Ectodermal cell (in vitro differentiated cells): ENCODE results near the gene ZKSCAN1.
"Not testable (repeated sequence)": the region's sequence is repeated elsewhere in the genome, so short reads cannot be mapped to it uniquely, and the experiment has no call there.

Experiments
- H3K27ac ChIP-seq: 2 replicates; pipeline ENCODE4 v1.7.0; 2013; ENCODE audit warnings: mild to moderate bottlenecking, low read depth, low read length; ENCODE audit not compliant: insufficient read depth, poor library complexity, severe bottlenecking
- H3K27me3 ChIP-seq: 2 replicates; pipeline ENCODE4 v1.7.0; 2013; ENCODE audit warnings: mild to moderate bottlenecking, low read length; ENCODE audit not compliant: insufficient read depth, control insufficient read depth, poor library complexity, severe bottlenecking
- H3K36me3 ChIP-seq: one replicate; pipeline ENCODE4 v1.7.0; 2013; ENCODE audit warnings: low read length; ENCODE audit not compliant: control insufficient read depth, insufficient read depth
- H3K4me1 ChIP-seq: one replicate; pipeline ENCODE4 v1.7.0; 2013; ENCODE audit warnings: low read length; ENCODE audit not compliant: control insufficient read depth, insufficient read depth
- H3K4me3 ChIP-seq: 2 replicates; pipeline ENCODE4 v1.7.0; 2013; ENCODE audit warnings: low read depth, low read length, control low read depth; ENCODE audit not compliant: insufficient read depth
- H3K9me3 ChIP-seq: 2 replicates; pipeline ENCODE4 v1.7.0; 2013; ENCODE audit warnings: mild to moderate bottlenecking, low read length, moderate library complexity; ENCODE audit not compliant: control insufficient read depth
- WGBS, 2 experiments: methylation state at CpG; one replicate each; pipeline ENCODE4 v1.1.7; 2013; ENCODE audit warnings: missing lambda C conversion rate in 2 of 2; 5-methylcytosine and 5-hydroxymethylcytosine counted together

ZKSCAN1 gene

DNA sequence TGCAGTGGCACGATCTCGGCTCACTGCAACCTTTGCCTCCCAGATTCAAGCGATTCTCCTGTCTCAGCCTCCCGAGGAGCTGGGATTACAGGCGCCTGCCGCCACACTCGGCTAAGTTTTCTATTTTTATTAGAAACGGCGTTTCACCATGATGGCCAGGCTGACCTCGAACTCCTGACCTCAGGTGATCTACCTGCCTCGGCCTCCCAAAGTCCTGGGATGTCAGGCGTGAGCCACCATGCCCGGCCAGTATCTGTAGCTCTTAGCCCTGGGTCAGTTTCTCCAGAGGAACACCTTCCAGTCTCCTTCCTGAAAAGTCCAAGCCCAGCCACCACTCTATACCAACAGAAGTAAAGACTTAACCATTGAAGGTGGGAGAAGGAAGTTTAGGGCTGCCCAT is 15.2 kb upstream of the ZKSCAN1 start:
- H3K4me1 ChIP-seq = no peaks in the 10 kb centered on the region
- H3K4me3 ChIP-seq = no peak overlapping the region
- H3K27ac ChIP-seq = no peak overlapping the region
- no peaks in the 10 kb centered on the region for H3K36me3 ChIP-seq
- H3K27me3 ChIP-seq = no peaks in the 10 kb centered on the region
- H3K9me3 ChIP-seq = no peaks in the 10 kb centered on the region
- WGBS, 2 experiments = 90% methylated on average over 13 of the region's 13 CpGs

DNA sequence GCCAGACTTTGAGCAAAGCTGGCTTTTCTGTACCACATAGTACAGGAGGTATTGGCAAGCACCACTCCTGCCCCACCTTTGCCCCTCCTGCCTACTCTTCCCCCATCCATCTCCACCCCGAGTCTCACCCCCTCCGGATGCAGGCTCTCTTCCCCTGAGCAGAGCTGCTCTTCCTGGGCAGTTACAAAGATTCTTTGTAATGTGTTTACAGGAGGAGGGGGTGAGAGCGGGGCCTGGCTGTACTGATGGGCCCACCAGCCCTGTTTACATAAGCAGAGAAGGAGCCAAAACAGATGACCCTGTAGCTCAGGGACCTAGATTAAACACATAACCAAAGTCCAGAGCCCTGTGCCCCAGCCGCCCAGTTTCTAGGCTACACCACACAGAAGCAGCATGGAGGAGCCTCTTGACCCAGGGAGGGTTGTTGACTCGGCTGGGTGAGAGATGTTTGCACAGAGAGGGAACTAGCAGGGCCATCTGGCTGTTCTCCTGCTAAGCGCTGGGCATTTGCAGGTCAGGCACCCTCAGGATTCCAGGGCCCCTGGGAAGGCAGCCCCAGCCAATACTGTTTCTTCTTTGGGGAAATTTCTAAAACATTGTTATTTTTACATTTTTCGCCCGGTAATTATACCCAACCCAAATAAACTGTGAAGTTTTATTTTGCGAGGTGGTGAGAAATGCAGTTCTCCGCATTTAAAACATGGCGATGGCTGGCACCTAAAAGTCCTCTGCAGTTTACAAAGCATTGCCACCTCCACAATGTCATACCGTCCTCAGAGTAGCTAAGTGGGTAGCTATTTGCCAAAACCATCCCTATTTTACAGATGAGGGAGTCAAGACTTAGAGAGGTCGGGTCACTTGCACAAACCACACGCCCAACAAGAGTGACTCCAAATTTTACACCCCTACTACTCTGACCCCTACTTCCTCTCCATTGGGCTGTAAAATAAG is 11.4 kb upstream of the ZKSCAN1 start:
- H3K27ac ChIP-seq = no peak overlapping the region
- no peaks in the 10 kb centered on the region for H3K36me3 ChIP-seq
- H3K4me3 ChIP-seq = no peak overlapping the region
- H3K9me3 ChIP-seq = no peaks in the 10 kb centered on the region
- H3K27me3 ChIP-seq = no peaks in the 10 kb centered on the region
- 76 to 77% methylated on average over 14 of the region's 14 CpGs for WGBS, 2 experiments
- no peaks in the 10 kb centered on the region for H3K4me1 ChIP-seq

DNA sequence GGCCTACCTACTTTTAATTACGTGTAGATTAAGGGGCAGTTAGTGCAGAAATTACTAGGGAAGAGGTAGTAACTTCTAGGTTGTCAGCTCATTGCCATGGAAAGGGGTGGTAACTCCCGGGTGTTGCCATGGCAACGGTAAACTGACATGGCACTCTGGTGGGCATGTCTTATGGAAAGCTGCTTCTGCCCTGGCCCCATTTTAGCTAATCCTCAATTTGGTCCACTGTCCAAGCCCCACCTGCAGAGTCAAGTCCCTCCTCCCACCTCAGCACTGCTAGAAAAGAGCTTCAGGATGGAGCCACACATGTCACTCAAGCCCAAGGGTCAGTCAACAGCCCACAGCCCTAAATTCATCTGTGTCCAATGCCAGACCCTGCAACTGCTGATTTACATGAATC is 7.5 kb upstream of the ZKSCAN1 start:
- Histone ChIP-seq H3K36me3 (no peaks in the 10 kb centered on the region), H3K4me3 (no peak overlapping the region), H3K9me3 (no peaks in the 10 kb centered on the region), H3K27me3 (no peaks in the 10 kb centered on the region), H3K27ac (no peak overlapping the region), H3K4me1 (no peaks in the 10 kb centered on the region)
- WGBS, 2 experiments = 66 to 69% methylated on average over 3 of the region's 3 CpGs

DNA sequence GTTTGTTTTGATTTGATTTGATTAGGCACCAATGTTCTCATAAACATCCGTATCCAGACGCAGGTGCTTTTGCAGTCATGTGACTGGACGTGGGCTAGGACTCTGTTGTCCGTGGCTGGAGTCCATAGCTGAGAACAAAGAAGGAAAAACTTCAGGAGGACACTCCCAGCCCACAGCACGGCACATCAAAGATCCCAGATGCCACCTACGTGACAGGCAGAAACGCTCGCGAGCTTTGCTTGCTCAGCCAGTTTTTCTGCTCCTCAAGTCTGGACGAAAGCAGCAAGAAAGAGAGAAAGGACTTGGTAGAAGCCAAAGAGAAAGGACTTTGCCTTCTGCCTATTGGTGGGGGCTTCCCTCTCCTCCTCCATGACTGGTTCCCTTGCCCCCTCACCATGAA is 6.9 kb upstream of the ZKSCAN1 start:
- no peak overlapping the region for H3K4me3 ChIP-seq
- WGBS, 2 experiments = 87 to 90% methylated on average over 10 of the region's 10 CpGs
- no peaks in the 10 kb centered on the region for H3K9me3 ChIP-seq
- no peaks in the 10 kb centered on the region for H3K27me3 ChIP-seq
- H3K27ac ChIP-seq = no peak overlapping the region
- no peaks in the 10 kb centered on the region for H3K4me1 ChIP-seq
- no peaks in the 10 kb centered on the region for H3K36me3 ChIP-seq

DNA sequence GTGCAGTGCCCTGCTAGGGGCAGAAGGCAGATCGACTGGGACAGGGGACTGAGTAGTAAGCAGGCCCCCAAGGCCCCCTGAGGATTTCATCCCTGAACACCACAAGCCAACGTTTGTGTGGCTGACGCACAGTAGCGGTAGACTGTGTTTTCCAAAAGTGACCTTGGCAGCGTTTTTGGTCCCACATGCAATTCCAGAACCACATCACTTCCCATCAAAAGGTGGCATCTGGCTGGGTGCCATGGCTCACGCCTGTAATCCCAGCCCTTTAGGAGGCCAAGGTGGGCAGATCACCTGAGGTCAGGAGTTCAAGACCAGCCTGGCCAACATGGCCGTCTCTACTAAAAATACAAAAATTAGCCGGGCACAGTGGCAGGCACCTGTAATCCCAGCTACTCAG is 5.4 kb upstream of the ZKSCAN1 start:
- 78 to 84% methylated on average over 8 of the region's 8 CpGs for WGBS, 2 experiments
- not testable (repeated sequence) for H3K4me1 ChIP-seq, H3K9me3 ChIP-seq

DNA sequence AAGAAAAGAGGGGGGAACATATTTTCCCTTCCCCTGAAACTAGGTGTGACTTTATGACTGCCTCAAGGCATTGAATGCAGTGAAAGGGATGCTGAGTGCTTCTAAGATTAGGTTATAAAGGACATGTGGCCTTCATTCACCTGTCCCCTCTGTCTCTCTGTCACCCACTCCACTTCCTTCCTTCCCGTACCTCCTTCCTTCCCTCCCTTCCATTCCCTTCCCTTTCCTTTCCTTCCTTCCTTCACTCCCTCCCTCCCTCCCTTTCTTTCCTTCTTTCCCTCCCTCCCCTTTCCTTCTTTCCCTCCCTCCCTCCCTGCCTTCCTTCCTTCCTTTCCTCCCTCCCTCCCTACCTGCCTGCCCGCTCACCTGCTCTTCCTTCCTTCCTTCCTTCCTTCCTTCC is 4.5 kb upstream of the ZKSCAN1 start:
- no peak overlapping the region for H3K27ac ChIP-seq
- H3K4me3 ChIP-seq = no peak overlapping the region
- no peaks in the 10 kb centered on the region for H3K9me3 ChIP-seq
- H3K4me1 ChIP-seq = no peaks in the 10 kb centered on the region
- 71 to 75% methylated on average over 2 of the region's 2 CpGs for WGBS, 2 experiments
- no peaks in the 10 kb centered on the region for H3K27me3 ChIP-seq
- no peaks in the 10 kb centered on the region for H3K36me3 ChIP-seq

More for the DNA sequence above, 5.4 kb upstream of the ZKSCAN1 start:
- not testable (repeated sequence) for H3K27me3 ChIP-seq, H3K4me3 ChIP-seq, H3K36me3 ChIP-seq, H3K27ac ChIP-seq

DNA sequence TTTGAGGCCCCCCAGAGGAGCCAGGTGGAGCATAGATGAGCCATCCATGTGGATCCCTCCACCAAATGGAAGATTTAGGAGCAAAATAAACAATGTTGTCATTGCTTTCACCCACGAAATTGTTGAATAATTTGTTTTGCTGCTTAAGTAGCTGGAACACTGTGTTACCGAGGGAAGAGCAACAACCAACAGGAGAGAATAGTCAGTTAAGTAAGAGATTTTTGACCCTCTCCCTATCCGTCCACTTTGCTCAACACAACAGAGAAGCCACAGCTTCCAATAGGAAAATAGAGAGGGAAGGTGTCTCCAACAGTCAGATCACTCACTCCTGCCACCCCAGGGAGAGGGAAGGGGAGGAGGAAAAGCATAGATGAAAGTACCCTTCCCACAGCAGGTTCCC is 3.9 kb upstream of the ZKSCAN1 start:
- H3K4me1 ChIP-seq = peaks cover under 1% of the 10 kb centered on the region
- H3K4me3 ChIP-seq = no peak overlapping the region
- 64 to 65% methylated on average over 3 of the region's 3 CpGs for WGBS, 2 experiments
- no peaks in the 10 kb centered on the region for H3K36me3 ChIP-seq
- no peak overlapping the region for H3K27ac ChIP-seq
- H3K9me3 ChIP-seq = no peaks in the 10 kb centered on the region
- H3K27me3 ChIP-seq = no peaks in the 10 kb centered on the region

DNA sequence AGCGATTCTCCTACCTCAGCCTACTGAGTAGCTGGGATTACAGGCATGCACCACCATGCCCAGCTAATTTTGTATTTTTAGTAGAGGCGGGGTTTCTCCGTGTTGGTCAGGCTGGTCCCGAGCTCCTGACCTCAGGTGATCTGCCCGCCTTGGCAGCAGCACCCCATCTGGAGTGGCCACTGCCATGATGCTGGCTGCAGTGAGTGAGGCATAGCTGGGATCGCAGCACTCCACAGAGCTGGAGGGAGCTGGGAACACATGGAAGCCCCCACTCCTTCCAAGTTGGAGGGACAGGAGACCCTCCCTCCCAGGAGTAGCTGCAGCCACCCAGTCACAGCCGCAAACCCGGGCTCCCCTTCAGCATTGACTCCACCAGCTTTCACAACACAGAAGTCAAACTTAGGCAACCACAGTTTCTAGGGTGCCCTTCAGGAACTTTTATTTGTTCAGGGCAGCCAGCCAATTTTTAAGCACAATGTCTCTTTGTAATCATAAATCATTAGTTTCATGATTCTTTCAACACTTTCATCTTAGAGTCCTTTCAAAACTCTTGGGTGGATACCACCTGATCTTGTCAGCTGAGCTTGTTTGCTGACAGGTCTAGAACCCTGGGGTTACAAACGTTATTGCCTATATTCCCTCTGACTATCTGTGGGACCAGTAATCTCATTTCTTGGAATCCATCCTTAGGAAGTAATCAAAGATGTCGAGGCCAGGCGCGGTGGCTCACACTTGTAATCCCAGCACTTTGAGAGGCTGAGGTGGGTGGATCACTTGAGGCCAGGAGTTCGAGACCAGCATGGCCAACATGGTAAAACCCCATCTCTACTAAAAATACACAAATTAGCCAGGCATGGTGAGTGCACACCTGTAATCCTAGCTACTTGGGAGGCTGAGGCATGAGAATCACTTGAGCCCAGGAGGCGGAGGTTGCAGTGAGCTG is 2.7 kb upstream of the ZKSCAN1 start:
- WGBS, 2 experiments = 87 to 88% methylated on average over 14 of the region's 14 CpGs
- not testable (repeated sequence) for H3K4me1 ChIP-seq, H3K27me3 ChIP-seq

DNA sequence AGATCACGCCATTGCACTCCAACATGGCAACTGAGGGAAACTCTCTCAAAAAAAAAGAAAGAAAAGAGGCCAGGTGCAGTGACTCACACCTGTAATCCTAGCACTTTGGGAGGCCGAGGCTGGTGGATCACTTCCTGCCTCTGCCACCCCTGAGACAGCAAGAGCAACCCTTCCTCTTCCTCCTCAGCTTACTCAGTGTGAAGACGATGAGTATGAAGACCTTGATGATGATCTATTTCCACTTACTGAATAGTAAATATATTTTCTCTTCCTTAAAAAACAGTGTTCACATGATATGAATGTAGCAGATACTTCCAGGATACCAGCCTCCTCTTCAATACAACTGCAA is 2.1 kb upstream of the ZKSCAN1 start:
- WGBS, 2 experiments = 81 to 83% methylated on average over 2 of the region's 3 CpGs
- peaks cover 4% of the 10 kb centered on the region for H3K4me1 ChIP-seq
- no peak overlapping the region for H3K27ac ChIP-seq
- H3K27me3 ChIP-seq = no peaks in the 10 kb centered on the region
- H3K9me3 ChIP-seq = no peaks in the 10 kb centered on the region
- H3K36me3 ChIP-seq = no peaks in the 10 kb centered on the region
- no peak overlapping the region for H3K4me3 ChIP-seq

More for the DNA sequence above, 2.7 kb upstream of the ZKSCAN1 start:
- H3K9me3 ChIP-seq, H3K27ac ChIP-seq, H3K4me3 ChIP-seq, H3K36me3 ChIP-seq: not testable (repeated sequence)

DNA sequence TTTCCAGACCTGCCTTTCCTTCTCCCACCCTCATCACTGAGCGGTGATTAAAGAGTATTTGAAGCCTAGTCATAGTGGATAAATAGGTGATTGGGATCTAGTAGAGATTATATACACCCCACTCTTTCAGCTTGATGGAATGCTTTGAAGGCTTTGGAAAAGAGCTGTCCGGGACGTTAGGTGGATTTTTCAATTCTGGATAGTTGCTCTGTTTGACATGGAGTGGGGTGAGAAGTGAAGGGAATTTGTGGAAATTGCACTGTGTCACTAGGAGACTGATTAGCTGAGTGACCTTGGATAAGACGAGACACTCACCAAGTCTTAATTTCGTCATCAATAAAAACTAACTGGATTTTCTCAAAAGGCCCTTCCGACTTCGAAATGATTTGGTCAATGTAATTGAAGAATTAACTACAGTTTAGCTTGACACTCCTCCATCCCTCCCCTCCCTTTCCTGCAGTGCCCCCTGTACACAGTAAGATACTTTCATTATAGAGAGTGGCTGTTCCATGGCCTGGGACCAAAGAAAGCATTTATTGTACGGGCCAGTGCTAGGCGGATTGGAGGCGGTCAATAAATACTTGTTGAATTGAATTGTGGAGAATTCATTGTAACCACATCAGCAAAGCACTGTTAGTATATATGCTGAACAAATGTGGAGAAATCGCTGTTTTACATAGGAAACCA is 962 bp downstream of the ZKSCAN1 start:
- Histone ChIP-seq H3K4me3 (peak overlapping the region; percentile 67), H3K4me1 (peaks cover 4% of the 10 kb centered on the region), H3K27ac (peak overlapping the region; percentile 52), H3K36me3 (peaks cover 4% of the 10 kb centered on the region), H3K27me3 (no peaks in the 10 kb centered on the region), H3K9me3 (no peaks in the 10 kb centered on the region)
- 67 to 68% methylated on average over 10 of the region's 11 CpGs for WGBS, 2 experiments
